Testis (tissue), 2 donors: ENCODE results near the gene RRP1.

ENCODE experiments used
- CTCF ChIP-seq, 3 experiments: fragments of 450-650 bp in 2 of 3; fragments of 200-600 bp in 1 of 3; sonication (generic) in 1 of 3; IDR thresholded peaks; one replicate each; pipeline ENCODE4 v1.5.1; 2016 to 2019; ENCODE audit warnings: antibody characterized with exemption in 3 of 3, mild to moderate bottlenecking in 2 of 3, moderate library complexity in 1 of 3
- POLR2A ChIP-seq: fragments of 450-650 bp; IDR thresholded peaks from one replicate; pipeline ENCODE4 v1.6.1; 2017; ENCODE audit warnings: antibody characterized with exemption, mild to moderate bottlenecking, moderate library complexity

- TF ChIP-seq CTCF (IDR thresholded peaks at IDR 0.05) (no peak), POLR2A (no peak)
These were observed 8.7 kb downstream of the RRP1 start for GRCh38 chr21:43797925-43798715.
